H9 (cell line): Measurements from ENCODE around the gene MRTFB. TPM values are rescaled to one million over a fixed set of nuclear protein-coding genes. Genes with fewer than 3 reads are reported as not detected.
A peak's percentile ranks its signal among the peaks of the same experiment; 100 is the strongest.
"Not testable (repeated sequence)": the region's sequence is repeated elsewhere in the genome, so short reads cannot be mapped to it uniquely, and the experiment has no call there.

Experiments
- DNase-seq: peaks from one replicate; pipeline ENCODE4 v3.0.0-alpha.2; 2017
- H2AFZ ChIP-seq: one replicate; pipeline ENCODE4 v1.6.1; 2013; ENCODE audit warnings: mild to moderate bottlenecking, low read length, control low read depth, moderate library complexity
- H2AK5ac ChIP-seq: 2 replicates; pipeline ENCODE4 v1.6.1; 2013; ENCODE audit warnings: low read length, control low read depth, mixed read lengths; ENCODE audit not compliant: insufficient read length
- H2BK120ac ChIP-seq: one replicate; pipeline ENCODE4 v1.6.1; 2013; ENCODE audit warnings: low read depth, mild to moderate bottlenecking, low read length, control low read depth, inconsistent platforms; ENCODE audit not compliant: poor library complexity, severe bottlenecking
- H2BK12ac ChIP-seq: 2 replicates; pipeline ENCODE4 v1.6.1; 2013; ENCODE audit warnings: low read length, control low read depth, mixed read lengths, low read depth; ENCODE audit not compliant: insufficient read length
- H2BK15ac ChIP-seq: 2 replicates; pipeline ENCODE4 v1.6.1; 2013; ENCODE audit warnings: low read depth, low read length, control low read depth
- H2BK20ac ChIP-seq: one replicate; pipeline ENCODE4 v1.6.1; 2013; ENCODE audit warnings: low read depth, mild to moderate bottlenecking, low read length, control low read depth, inconsistent platforms; ENCODE audit not compliant: poor library complexity, severe bottlenecking
- H2BK5ac ChIP-seq: 2 replicates; pipeline ENCODE4 v1.6.1; 2013; ENCODE audit warnings: low read length, control low read depth, mixed read lengths; ENCODE audit not compliant: insufficient read length
- H3K14ac ChIP-seq: 2 replicates; pipeline ENCODE4 v1.6.1; 2013; ENCODE audit warnings: low read length, control low read depth; ENCODE audit not compliant: insufficient read depth
- H3K18ac ChIP-seq: 2 replicates; pipeline ENCODE4 v1.6.1; 2013; ENCODE audit warnings: low read depth, mild to moderate bottlenecking, mixed read lengths, low read length, control low read depth; ENCODE audit not compliant: insufficient read length
- H3K23ac ChIP-seq: 2 replicates; pipeline ENCODE4 v1.6.1; 2013; ENCODE audit warnings: low read length, control low read depth, mixed read lengths, low read depth; ENCODE audit not compliant: insufficient read length
- H3K23me2 ChIP-seq: 2 replicates; pipeline ENCODE4 v1.6.1; 2013; ENCODE audit warnings: low read depth, mild to moderate bottlenecking, mixed read lengths, low read length, control low read depth; ENCODE audit not compliant: insufficient read length, poor library complexity, severe bottlenecking
- H3K27ac ChIP-seq: 2 replicates; pipeline ENCODE4 v1.5.1; 2013; ENCODE audit warnings: low read length, control low read depth, mixed read lengths, low read depth; ENCODE audit not compliant: insufficient read length
- H3K27me3 ChIP-seq: 2 replicates; pipeline ENCODE4 v1.6.1; 2013; ENCODE audit warnings: low read length, control low read depth, inconsistent platforms; ENCODE audit not compliant: insufficient read depth
- H3K4ac ChIP-seq: 2 replicates; pipeline ENCODE4 v1.6.1; 2013; ENCODE audit warnings: low read depth, mild to moderate bottlenecking, control low read depth, inconsistent platforms, low read length, moderate library complexity
- H3K4me1 ChIP-seq: 2 replicates; pipeline ENCODE4 v1.6.1; 2013; ENCODE audit warnings: low read length, control low read depth, inconsistent platforms; ENCODE audit not compliant: insufficient read depth
- H3K4me2 ChIP-seq: 2 replicates; pipeline ENCODE4 v1.6.1; 2013; ENCODE audit warnings: low read length, control low read depth, mixed read lengths; ENCODE audit not compliant: insufficient read length, insufficient read depth
- H3K56ac ChIP-seq: 2 replicates; pipeline ENCODE4 v1.6.1; 2013; ENCODE audit warnings: low read depth, mild to moderate bottlenecking, mixed read lengths, low read length, control low read depth; ENCODE audit not compliant: insufficient read length
- H3K79me1 ChIP-seq: 2 replicates; pipeline ENCODE4 v1.6.1; 2013; ENCODE audit warnings: low read depth, mild to moderate bottlenecking, moderate library complexity, low read length, control low read depth, inconsistent platforms; ENCODE audit not compliant: insufficient read depth, poor library complexity, severe bottlenecking
- H3K79me2 ChIP-seq: 2 replicates; pipeline ENCODE4 v1.6.1; 2013; ENCODE audit warnings: low read length, control low read depth, inconsistent platforms; ENCODE audit not compliant: insufficient read depth
- H3K9ac ChIP-seq: 2 replicates; pipeline ENCODE4 v1.6.1; 2013; ENCODE audit warnings: low read length, control low read depth, mixed read lengths; ENCODE audit not compliant: insufficient read length; ENCODE audit errors: extremely low read depth
- H3K9me3 ChIP-seq: one replicate; pipeline ENCODE4 v1.6.1; 2013; ENCODE audit warnings: low read depth, low read length, inconsistent platforms; ENCODE audit not compliant: control insufficient read depth
- H3T11ph ChIP-seq: one replicate; pipeline ENCODE4 v1.6.1; 2013; ENCODE audit warnings: mild to moderate bottlenecking, low read length, control low read depth, inconsistent platforms
- H4K20me1 ChIP-seq: one replicate; pipeline ENCODE4 v1.6.1; 2013; ENCODE audit not compliant: control insufficient read depth, insufficient read length, insufficient read depth
- H4K5ac ChIP-seq: 2 replicates; pipeline ENCODE4 v1.6.1; 2013; ENCODE audit warnings: low read depth, mild to moderate bottlenecking, mixed read lengths, low read length, control low read depth; ENCODE audit not compliant: insufficient read length
- H4K8ac ChIP-seq: replicated peaks from 2 replicates; pipeline ENCODE4 v1.6.1; 2013; ENCODE audit warnings: low read length, control low read depth, mixed read lengths, low read depth; ENCODE audit not compliant: insufficient read length
- H4K91ac ChIP-seq: 2 replicates; pipeline ENCODE4 v1.6.1; 2013; ENCODE audit warnings: low read depth, mild to moderate bottlenecking, moderate library complexity, mixed read lengths, low read length, control low read depth; ENCODE audit not compliant: insufficient read length
- H3K27ac Mint-ChIP-seq, 3 experiments: 2 replicates in 2 of 3; 3 replicates in 1 of 3; pipeline ENCODE4 v1.8.0; 2020 to 2021; ENCODE audit warnings: mixed read lengths in 3 of 3, mild to moderate bottlenecking in 1 of 3, moderate library complexity in 1 of 3
- H3K27me3 Mint-ChIP-seq: 2 replicates; pipeline ENCODE4 v1.8.0; 2021; ENCODE audit warnings: low read depth, mild to moderate bottlenecking, moderate library complexity, mixed read lengths
- H3K36me3 Mint-ChIP-seq, 3 experiments: 2 replicates in 2 of 3; 3 replicates in 1 of 3; pipeline ENCODE4 v1.8.0; 2020 to 2021; ENCODE audit warnings: low read depth in 3 of 3, mixed read lengths in 3 of 3; ENCODE audit not compliant: insufficient read depth in 1 of 3
- H3K4me1 Mint-ChIP-seq, 2 experiments: 2 replicates each; pipeline ENCODE4 v1.8.0; 2020; ENCODE audit warnings: mixed read lengths in 2 of 2
- H3K4me3 Mint-ChIP-seq, 2 experiments: 2 replicates in 1 of 2; 3 replicates in 1 of 2; pipeline ENCODE4 v1.8.0; 2020 to 2021; ENCODE audit warnings: mild to moderate bottlenecking in 2 of 2, mixed read lengths in 2 of 2, moderate library complexity in 1 of 2
- H3K9me3 Mint-ChIP-seq, 2 experiments: 2 replicates in 1 of 2; 3 replicates in 1 of 2; pipeline ENCODE4 v1.8.0; 2020; ENCODE audit warnings: mild to moderate bottlenecking in 2 of 2, mixed read lengths in 2 of 2, moderate library complexity in 1 of 2
- CTCF ChIP-seq: fragments of 200-600 bp; sonication (generic); conservative IDR thresholded peaks from 3 replicates; pipeline ENCODE4 v1.8.0; 2021; ENCODE audit warnings: antibody characterized with exemption, mild to moderate bottlenecking
- WGBS: extraction: QIAGEN DNeasy Blood & Tissue Kit; methylation state at CpG from one replicate; pipeline ENCODE4 v1.1.7; 2013; ENCODE audit warnings: missing lambda C conversion rate, low lambda C conversion rate, mixed read lengths; ENCODE audit not compliant: insufficient read length; ENCODE audit errors: extremely low coverage; 5-methylcytosine and 5-hydroxymethylcytosine counted together
- long read RNA-seq: library from polyadenylated mRNA; unstranded; transcript quantifications from one replicate; pipeline ENCODE4 v2.0.0, GENCODE V29; 2020
- total RNA-seq: library from RNA; stranded (reverse); gene quantifications from 2 replicates; pipeline ENCODE4 v1.2.1, GENCODE V29; 2021

The MRTFB gene
- 27.3 and 29.9 TPM in 2 replicates for total RNA-seq
- long read RNA-seq, full-length matches to known transcripts = 3 of 26 reads
- long read RNA-seq, partial matches to known transcripts = 11 of 26 reads
- long read RNA-seq, other reads (novel, unspliced or antisense) = 12 of 26 reads

GRCh38 chr16:14070877-14071575, at the start of gene MRTFB:
Gene MRTFB (plus strand): TSS chr16:14071319. CDS start chr16:14140607, 69,288 bp downstream.
- Histone ChIP-seq H4K20me1 (no peaks in the 10 kb centered on the region), H3K27me3 (no peaks in the 10 kb centered on the region), H2BK5ac (no peak within 1 kb of the TSS), H3K4me2 (peak within 1 kb of the TSS; percentile 64), H4K8ac (no peak within 1 kb of the TSS), H2BK12ac (no peak within 1 kb of the TSS), H3K79me2 (no peaks in the 10 kb centered on the region), H3K18ac (peak within 1 kb of the TSS; percentile 75), H2AFZ (no peak within 1 kb of the TSS), H3K14ac (peak within 1 kb of the TSS; percentile 79), H2AK5ac (no peak within 1 kb of the TSS), H2BK120ac (no peak within 1 kb of the TSS), H2BK15ac (no peak within 1 kb of the TSS), H3K9me3 (no peaks in the 10 kb centered on the region), H3K9ac (peak within 1 kb of the TSS; percentile 75), H3K79me1 (peaks cover 3% of the 10 kb centered on the region), H3K23me2 (peaks cover 3% of the 10 kb centered on the region), H3K4ac (no peak within 1 kb of the TSS), H3K27ac (no peak within 1 kb of the TSS), H4K5ac (no peak within 1 kb of the TSS), H3K4me1 (no peaks in the 10 kb centered on the region), H4K91ac (no peak within 1 kb of the TSS), H3K56ac (no peak within 1 kb of the TSS), H3K23ac (no peak within 1 kb of the TSS), H2BK20ac (no peak within 1 kb of the TSS), H3T11ph (no peak within 1 kb of the TSS)
- H3K4me1 Mint-ChIP-seq = peaks cover 18% of the 10 kb centered on the region in 2 experiments
- peak within 1 kb of the TSS; percentile 87 to 90 for H3K4me3 Mint-ChIP-seq
- peaks cover 0 to 4% (median 0%) of the 10 kb centered on the region in 3 experiments; a peak in 1 of 7 replicates for H3K36me3 Mint-ChIP-seq
- peak; percentile 90 for DNase-seq
- H3K27ac Mint-ChIP-seq = peak within 1 kb of the TSS; percentile 86 to 95 (median 92)
- no peaks in the 10 kb centered on the region for H3K9me3 Mint-ChIP-seq
- H3K27me3 Mint-ChIP-seq = no peaks in the 10 kb centered on the region
- WGBS = no CpG with 5 or more reads among the region's 86 CpGs
- no peak for TF ChIP-seq CTCF

GRCh38 chr16:14023526-14023925, 47.6 kb upstream of the MRTFB start:
- H2AFZ ChIP-seq, H3K9me3 ChIP-seq, H3K23ac ChIP-seq, H2BK120ac ChIP-seq, H2AK5ac ChIP-seq, H3K4ac ChIP-seq, H3K23me2 ChIP-seq, H3K4me3 Mint-ChIP-seq, H3K27me3 Mint-ChIP-seq, H3K27ac Mint-ChIP-seq, DNase-seq, H3K18ac ChIP-seq, H3K27ac ChIP-seq, H3K9me3 Mint-ChIP-seq, H3K4me2 ChIP-seq, H3K36me3 Mint-ChIP-seq, H3K79me2 ChIP-seq, H3T11ph ChIP-seq, H2BK20ac ChIP-seq, H4K8ac ChIP-seq, H3K4me1 ChIP-seq, H4K91ac ChIP-seq, H3K4me1 Mint-ChIP-seq, H2BK5ac ChIP-seq, H3K9ac ChIP-seq, H4K20me1 ChIP-seq, H3K79me1 ChIP-seq, H2BK12ac ChIP-seq, H3K14ac ChIP-seq, H3K27me3 ChIP-seq, H3K56ac ChIP-seq, H2BK15ac ChIP-seq, H4K5ac ChIP-seq: not testable (repeated sequence)
- no CpG with 5 or more reads among the region's 4 CpGs for WGBS
